ENCODE data around the gene PLEKHG2. TPM values are rescaled to one million over a fixed set of nuclear protein-coding genes. Genes with fewer than 3 reads are reported as not detected.

The PLEKHG2 gene
- total RNA-seq, 4 donors from 2014 or later: 1.3 to 3.6 (median 3.3) TPM

GRCh38 chr19:39385629-39386411, 26.6 kb upstream of the PLEKHG2 start:
- Histone ChIP-seq H3K4me1 (peaks cover 8 to 10% of the 10 kb centered on the region in 2 donors), H3K4me3 (no peak overlapping the region), H3K36me3 (peaks cover 0 to 76% of the 10 kb centered on the region in 2 donors), H3K27me3 (no peaks in the 10 kb centered on the region), H3K9me3 (no peaks in the 10 kb centered on the region), H3K27ac (no peak overlapping the region)
- in situ Hi-C loops (cut with MboI; ENCODE audit: low sequenced_read_pairs in 4 of 4) (no loop called here), intact Hi-C loops (cut with DNase I; ENCODE audit: low total_unique reads) (loop anchor here (10.0 kb wide), 1 partner anchor 851 kb away; no protein-coding TSS in a partner anchor)
- TF ChIP-seq POLR2A (IDR thresholded peaks at IDR 0.05) (no peak), CTCF (IDR thresholded peaks at IDR 0.05 in 4 of 5, conservative IDR thresholded peaks at IDR 0.05 in 1 of 5) (no peak)
- no peak for DNase-seq
- no peak for ATAC-seq

DNA sequence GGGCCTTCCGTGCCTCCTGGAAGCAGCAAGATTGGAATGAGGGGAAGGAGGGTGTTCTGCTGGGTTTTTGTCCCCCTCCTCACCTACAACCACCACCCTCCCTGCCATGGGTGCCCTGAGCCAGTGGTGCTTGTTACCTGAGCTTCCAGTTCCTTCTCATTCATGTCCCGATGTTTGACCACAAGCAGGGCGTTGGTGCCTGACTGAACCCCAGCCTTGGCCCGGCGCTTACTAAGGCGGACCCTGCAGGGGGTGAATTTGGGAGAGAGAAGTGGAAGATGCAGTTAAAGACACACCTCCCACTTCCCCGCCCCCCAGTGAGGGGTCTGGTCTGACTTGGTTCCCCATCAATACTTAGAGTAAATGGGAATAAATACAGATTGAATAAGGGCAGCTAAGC, 25.9 kb upstream of the PLEKHG2 start:
- Histone ChIP-seq H3K27me3 (no peaks in the 10 kb centered on the region), H3K36me3 (peaks cover 0 to 69% of the 10 kb centered on the region in 2 donors), H3K27ac (no peak overlapping the region), H3K4me1 (peaks cover 8 to 11% of the 10 kb centered on the region in 2 donors), H3K4me3 (no peak overlapping the region), H3K9me3 (no peaks in the 10 kb centered on the region)
- in situ Hi-C loops (cut with MboI; ENCODE audit: low sequenced_read_pairs in 4 of 4): no loop called here
- ATAC-seq (no peak), DNase-seq (no peak)
- TF ChIP-seq POLR2A (IDR thresholded peaks at IDR 0.05) (no peak), CTCF (IDR thresholded peaks at IDR 0.05 in 4 of 5, conservative IDR thresholded peaks at IDR 0.05 in 1 of 5) (no peak)
- intact Hi-C loops (cut with DNase I; ENCODE audit: low total_unique reads): loop anchor here (10.0 kb wide), 1 partner anchor 852 kb away; no protein-coding TSS in a partner anchor

- no peak overlapping the region for H3K27ac ChIP-seq
- intact Hi-C loops (cut with DNase I; ENCODE audit: low total_unique reads): loop anchor here (10.0 kb wide), 1 partner anchor 854 kb away; no protein-coding TSS in a partner anchor
Observed at GRCh38 chr19:39388657-39389056, 23.8 kb upstream of the PLEKHG2 start.

DNA sequence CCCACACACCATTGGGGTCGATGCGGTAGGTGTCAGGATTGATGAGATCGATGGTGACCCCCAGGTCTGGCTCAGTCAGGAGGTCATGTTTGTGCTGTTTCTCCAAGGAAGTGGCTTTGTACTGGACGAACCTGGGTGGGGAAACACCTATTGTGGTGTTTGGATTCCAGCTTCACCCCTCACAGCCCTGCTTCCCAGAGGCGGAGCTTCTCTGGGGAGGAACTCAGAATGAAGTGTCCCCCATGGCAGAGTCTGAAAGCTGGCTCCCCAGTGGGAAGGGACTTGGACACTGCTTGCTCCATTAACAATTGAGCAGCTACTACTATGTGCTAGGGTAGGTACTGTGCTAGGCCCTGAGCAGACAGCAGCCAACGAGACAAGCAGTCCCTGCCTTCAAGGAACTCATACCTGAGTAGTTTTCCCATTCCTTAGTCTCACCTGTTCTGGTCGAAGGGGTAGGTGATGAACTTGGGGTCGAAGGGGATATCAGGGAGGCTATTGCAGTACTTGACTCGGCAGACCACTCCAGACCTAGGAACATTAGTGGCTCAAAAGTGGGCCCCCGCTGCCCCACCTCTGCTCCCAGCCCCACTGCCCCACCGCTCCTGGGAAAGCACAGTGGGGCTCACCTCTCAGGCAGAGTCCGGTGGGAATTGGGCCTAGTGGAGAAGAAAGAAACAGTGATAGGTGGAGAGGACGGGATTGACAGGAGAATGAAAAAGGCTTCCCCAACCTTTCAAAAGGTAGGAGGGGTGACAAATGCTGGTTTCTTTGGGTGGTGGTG, 22.6 kb upstream of the PLEKHG2 start:
- TF ChIP-seq CTCF (IDR thresholded peaks at IDR 0.05 in 4 of 5, conservative IDR thresholded peaks at IDR 0.05 in 1 of 5) (no peak), POLR2A (IDR thresholded peaks at IDR 0.05) (no peak)
- H3K9me3 ChIP-seq: no peaks in the 10 kb centered on the region
- peaks cover 17 to 20% of the 10 kb centered on the region in 2 donors for H3K4me1 ChIP-seq
- peak overlapping the region; percentile 92 to 99 (median 97) for H3K27ac ChIP-seq
- peak overlapping the region; percentile 62 to 94 (median 88) for H3K4me3 ChIP-seq
- in situ Hi-C loops (cut with MboI; ENCODE audit: low sequenced_read_pairs in 4 of 4): loop anchor here in 1 of 4 donors (10.0 kb wide), 1 partner anchor 45 kb away; the partner anchor contains the start of gene SAMD4B
- ATAC-seq (no peak), DNase-seq (no peak)
- intact Hi-C loops (cut with DNase I; ENCODE audit: low total_unique reads): loop anchor here (1.0 to 10.0 kb wide), 3 partner anchors 42 to 855 kb away; partner anchors contain the start of gene SUPT5H
- H3K36me3 ChIP-seq: peaks cover 0 to 61% of the 10 kb centered on the region in 2 donors
- no peaks in the 10 kb centered on the region for H3K27me3 ChIP-seq

More at GRCh38 chr19:39388657-39389056, 23.8 kb upstream of the PLEKHG2 start:
- Histone ChIP-seq H3K4me3 (no peak overlapping the region), H3K36me3 (peaks cover 0 to 51% of the 10 kb centered on the region in 2 donors), H3K4me1 (peaks cover 17 to 20% of the 10 kb centered on the region in 2 donors), H3K27me3 (no peaks in the 10 kb centered on the region), H3K9me3 (no peaks in the 10 kb centered on the region)
- DNase-seq: no peak
- no peak for ATAC-seq
- in situ Hi-C loops (cut with MboI; ENCODE audit: low sequenced_read_pairs in 4 of 4): no loop called here
- TF ChIP-seq CTCF (IDR thresholded peaks at IDR 0.05 in 4 of 5, conservative IDR thresholded peaks at IDR 0.05 in 1 of 5) (no peak), POLR2A (IDR thresholded peaks at IDR 0.05) (no peak)
